ENCODE results near the gene PARD3.

PARD3 gene

DNA sequence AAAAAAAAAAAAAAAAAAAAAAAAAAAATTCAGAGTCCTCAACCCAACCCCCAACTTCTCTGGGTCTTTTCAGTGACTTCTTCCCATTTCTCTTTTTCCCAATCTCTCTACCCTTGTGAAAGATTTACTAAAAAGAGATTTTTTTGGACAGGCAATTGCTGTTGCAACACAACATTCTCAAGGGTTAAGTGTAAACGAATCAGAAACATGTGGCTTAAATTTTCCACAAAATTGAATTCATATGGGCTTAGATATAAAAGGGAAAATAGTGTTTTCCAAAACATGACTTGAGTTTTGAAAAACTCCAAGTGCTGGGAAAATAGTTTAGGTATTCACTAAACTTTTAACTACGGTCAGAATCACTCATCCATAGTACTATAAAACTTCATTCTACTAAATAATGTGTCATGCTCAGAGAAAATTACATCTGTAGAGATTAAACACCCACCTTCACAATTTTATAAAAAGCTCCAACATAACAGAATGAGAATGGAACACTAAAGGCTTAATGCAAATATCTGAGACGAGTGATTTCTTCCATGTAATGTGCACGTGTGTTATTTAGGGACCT lies 643.1 kb downstream of the PARD3 start:
- no peak for DNase-seq

DNA sequence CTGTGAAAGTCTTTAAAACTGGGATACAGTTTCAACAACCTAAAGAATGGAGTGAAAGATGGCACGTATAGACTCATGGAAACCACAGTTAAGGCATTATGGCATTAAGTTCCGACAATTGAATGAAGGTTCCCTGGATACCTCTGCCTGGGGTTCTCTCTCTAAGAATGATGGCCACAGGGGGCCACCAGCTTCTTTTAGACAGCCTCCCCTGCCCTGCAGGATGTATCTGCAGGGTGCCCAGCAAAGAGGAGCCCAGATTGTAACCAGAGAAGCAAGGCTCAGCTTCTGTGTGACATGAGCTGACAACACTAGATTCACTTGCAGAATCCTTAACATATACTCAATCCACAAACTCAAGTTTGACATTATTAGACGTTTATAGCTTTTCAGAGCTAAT lies 645.4 kb downstream of the PARD3 start:
- no peak for DNase-seq

GRCh38 chr10:34169131-34169530 lies 646.0 kb downstream of the PARD3 start:
- DNase-seq = no peak

DNA sequence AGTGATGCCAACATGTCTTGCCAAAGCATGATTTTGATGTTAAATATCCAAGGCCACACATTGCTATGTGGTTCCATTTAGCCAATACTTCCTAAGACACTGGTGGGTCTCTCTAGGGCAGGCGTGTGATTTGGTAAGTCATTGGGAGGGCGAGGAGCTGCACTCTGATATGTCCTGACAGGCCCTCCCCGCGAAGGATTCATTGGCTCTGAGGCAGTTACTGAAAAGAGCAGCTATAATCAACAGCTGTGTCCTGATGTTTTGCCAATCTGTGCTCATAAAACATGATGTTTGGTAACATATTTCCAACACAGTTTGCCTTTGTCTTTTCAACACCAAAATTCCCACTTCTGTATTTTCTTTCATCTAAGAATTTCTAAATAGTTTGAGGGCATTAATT lies 646.7 kb downstream of the PARD3 start:
- no peak for DNase-seq

GRCh38 chr10:34166823-34167222 lies 648.3 kb downstream of the PARD3 start:
- no peak for DNase-seq

GRCh38 chr10:34166354-34166753 lies 648.7 kb downstream of the PARD3 start:
- no peak for DNase-seq

- no peak for DNase-seq
Measured at GRCh38 chr10:34164029-34164428, 651.1 kb downstream of the PARD3 start.

GRCh38 chr10:34163075-34163905 lies 651.8 kb downstream of the PARD3 start:
- DNase-seq = no peak

DNA sequence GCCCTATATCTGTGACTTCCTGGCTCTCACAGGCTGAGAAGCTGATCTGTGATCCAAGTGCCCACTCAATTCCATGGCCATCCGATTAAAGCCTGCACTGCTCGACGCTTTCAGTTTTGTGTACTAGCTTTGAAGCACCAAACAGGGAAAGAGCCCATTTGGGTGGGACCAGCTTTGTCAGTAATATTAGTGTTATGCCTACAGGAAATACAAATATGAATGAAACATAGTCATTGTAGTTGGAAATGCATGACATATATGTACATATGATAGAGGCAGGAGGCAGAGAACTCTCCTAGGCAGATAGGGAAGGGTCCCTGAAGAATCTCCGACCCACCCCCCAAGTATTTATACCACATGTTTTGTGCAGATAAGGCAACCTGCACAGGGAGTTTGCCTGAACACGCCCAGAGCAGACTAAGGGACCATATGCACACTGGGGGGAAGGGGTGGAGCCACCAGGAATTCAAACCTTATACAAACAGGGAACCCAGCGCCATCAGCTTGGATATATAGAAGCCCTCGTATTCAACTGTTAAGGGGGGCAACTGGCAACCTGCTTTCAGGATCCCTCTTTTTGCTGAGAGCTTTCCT lies 653.2 kb downstream of the PARD3 start:
- no peak for DNase-seq

- no peak for DNase-seq
Measured at GRCh38 chr10:34160595-34160994, 654.5 kb downstream of the PARD3 start.

DNA sequence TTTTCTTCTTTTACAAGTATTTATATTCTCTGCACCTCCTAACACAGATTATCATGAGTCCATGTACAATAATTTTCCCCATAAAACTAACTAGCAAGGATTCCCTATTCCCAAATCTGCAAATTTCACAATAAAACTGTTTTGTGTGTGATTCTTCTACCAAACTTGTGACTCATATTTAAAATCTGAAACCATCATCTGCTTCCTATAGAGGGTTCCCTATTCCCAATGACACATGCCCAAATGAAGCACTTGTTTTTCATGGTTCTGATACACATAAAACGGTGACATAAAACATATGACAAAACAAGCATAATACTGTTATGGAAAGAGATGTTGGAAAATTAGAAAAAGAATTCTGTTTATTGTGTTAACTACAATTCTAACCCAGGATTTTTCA lies 657.6 kb downstream of the PARD3 start:
- DNase-seq = no peak

GRCh38 chr10:34156781-34157425 lies 658.2 kb downstream of the PARD3 start:
- no peak for DNase-seq

DNA sequence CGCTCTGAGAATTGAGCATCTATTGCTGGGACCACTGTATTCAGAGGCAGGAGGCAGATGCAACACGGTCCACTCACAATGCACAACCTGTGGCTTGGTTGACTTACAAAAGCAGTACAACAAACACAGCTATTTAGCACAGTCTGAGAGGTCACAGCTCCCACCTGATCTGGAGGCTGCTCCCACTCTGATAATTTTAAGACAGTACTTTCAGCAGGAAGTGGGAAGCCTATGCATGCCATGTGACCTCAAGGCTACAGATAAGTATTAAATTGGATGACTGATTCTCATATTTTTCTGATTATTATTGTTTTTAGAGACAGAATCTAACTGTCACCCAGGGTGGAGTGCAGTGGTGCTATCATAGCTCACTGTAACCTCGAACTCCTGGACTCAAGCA lies 659.3 kb downstream of the PARD3 start:
- no peak for DNase-seq

DNA sequence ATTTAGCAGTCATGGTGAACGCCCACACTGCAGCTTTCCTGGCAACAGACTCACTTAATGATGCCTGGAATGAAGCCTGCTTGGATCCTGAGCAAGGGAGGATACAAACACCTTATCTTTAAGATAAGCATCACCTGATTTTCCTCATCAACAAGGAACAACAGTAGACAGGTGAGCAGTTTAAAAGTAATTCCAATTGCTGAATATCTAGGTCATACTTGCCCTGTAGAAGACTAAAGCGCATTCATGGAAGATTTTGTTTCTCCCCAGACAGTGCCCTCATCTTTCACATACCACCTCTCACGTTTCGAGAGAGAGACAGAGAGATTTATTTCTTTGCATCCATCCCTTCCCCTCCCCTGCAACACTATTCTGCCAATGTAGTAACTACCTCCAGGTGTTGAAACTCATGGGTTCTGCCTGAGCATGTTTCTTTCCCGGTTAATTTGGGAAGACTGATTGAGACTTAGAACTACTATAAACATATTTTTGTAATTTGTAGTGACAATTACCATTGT lies 660.7 kb downstream of the PARD3 start:
- no peak for DNase-seq

DNA sequence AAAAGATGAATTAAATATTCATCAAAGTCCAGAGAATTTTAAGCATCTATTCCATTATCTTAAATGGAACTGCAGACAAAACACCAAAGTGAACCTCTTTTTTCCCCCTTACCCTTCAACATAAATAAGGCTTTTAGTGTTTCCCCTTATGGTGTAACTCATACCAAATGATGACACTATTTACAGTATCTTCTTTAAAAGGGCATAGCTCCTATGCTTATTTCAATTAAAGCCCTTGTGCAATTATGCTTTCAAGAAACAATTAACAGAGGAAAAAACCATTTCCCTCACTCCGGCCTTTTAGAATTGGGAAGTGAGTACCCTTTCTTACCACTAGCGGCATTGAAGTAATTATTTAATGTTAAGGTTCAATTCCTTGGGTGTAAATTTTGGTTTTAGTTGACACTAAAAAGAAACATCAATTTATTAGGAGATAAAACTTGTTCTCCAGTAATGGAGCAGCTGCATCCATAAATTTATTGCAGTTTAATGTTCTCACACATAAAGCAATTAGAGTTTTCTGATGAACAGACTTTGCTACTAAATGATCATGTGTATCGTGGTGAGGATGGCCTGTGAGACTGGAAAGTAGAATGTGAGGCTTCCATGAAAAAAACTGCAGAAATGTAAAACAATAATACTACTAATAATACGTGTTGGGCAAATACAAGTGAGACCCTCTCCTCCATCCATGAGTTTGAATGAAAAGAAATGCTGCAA lies 661.3 kb downstream of the PARD3 start:
- no peak for DNase-seq

DNA sequence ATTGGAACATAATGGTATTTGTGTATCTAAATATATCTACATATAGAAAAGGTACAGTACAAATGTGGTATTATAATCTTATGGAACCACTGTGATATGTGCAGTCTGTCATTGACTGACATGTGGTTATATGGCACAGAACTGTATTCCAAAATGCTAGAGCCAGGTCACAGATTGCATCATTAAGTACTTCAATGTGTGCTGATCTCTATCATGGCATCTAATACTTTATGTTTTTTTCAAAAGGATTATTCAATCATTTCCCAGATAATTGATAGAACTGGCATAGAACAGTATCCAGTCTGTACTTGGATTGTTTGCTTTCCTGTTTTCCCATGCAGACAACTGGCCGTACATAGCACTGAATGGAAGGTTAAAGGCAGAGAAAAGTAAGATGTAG lies 662.7 kb downstream of the PARD3 start:
- DNase-seq = no peak

GRCh38 chr10:34151931-34152330 lies 663.2 kb downstream of the PARD3 start:
- DNase-seq = no peak

- DNase-seq = no peak
Measured at GRCh38 chr10:34151481-34151880, 663.6 kb downstream of the PARD3 start.

- DNase-seq = no peak
Measured at GRCh38 chr10:34150103-34150502, 665.0 kb downstream of the PARD3 start.

DNA sequence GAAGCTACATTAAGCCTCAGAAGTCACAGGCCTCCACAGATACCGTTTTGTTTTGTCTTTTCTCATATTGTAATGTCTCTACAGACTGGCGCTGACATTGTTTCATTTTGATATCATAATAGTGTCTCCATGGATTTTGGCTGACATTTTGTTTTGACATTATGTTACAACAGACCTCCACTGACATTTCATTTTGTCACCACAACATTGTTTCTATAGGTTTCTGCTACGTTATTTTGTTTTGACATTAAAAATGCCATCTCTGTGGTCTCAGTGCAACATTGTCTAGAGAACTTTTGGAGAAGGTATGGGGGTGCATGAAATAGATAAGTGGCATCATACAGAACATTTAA lies 666.8 kb downstream of the PARD3 start:
- DNase-seq = no peak

DNA sequence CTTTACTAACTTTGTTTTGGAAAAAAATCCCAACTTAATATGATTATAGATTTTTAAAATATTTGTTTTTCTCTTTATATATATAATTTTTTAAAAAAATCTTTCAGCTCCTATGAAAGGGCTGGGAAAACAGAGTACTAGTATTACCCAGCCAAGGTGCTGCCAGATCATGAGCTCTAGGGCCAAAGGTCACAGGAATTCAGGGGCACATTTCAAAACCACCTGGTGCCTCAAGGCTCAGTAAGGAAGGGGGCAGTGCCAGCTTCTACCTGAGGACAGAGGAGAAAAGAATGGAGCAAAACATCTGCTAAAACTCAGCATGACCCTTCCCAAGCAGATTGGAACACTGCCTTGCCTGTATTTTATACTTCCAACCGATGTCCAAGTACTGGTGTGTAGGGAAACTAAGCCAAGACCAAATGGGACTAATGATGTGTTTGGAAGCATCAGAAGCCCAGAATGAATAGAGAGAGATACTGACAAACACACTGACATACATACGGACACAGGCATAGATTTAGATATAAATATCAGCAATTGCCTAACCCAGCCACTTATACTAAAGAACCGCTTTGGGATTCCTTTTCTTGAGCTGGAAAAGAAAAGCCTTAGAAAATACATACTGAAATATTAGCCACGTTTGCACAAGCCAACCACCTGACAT lies 667.3 kb downstream of the PARD3 start:
- DNase-seq = no peak

DNA sequence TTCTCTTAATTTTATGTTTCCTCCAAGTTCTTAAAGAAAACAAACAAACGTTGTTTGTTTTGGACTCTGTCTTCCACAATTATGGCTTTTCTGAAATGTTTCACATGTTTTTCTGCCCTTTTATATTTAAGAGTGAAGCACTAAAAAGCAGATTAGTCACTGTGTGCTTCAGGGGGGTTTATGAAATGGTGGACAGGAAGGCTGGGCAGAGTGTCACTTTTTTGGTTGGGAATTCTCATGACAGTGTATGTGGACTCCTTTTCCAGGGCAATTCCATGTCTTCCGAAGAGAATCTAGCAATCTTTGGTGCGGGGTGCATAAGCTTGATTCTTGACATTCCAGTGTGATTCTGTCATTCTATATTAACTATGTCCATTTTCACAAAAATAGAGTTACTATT lies 669.4 kb downstream of the PARD3 start:
- no peak for DNase-seq

DNA sequence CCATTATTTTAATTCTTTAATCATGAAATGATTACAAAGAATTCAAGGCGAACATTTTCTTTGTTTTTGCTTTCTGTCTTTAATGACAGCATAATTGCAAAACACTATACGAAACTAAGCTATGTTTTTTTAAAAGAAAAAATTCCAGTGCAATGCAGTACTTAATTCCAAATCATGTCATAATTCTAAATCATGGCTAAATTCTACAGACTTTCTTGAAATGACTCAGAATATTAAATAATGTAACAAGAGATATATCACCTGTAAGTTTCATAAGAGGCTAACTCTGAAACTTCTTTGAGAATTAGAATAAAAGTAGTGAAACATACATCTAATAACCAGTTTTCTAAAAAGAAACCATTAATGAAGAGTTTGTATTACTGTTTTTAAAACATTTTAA lies 671.6 kb downstream of the PARD3 start:
- DNase-seq = no peak

Measured in CD4-positive, alpha-beta T cell treated with Interferon gamma for 1 hour (primary cell).